HepG2 (cell line): ENCODE data around the gene CDC123. TPM values are rescaled to one million over a fixed set of nuclear protein-coding genes. Genes with fewer than 3 reads are reported as not detected.

Experiments
- ATAC-seq: fragments of 200-7000 bp; cut with Tn5 transposase; 3 replicates; pipeline ENCODE4 v1.9.1; 2020; ENCODE audit warnings: mild to moderate bottlenecking, moderate library complexity
- BruUV-seq: library from RNA; stranded (reverse); fragments of 400-500 nt; replicated peaks from 2 replicates; lab custom pipeline; 2021; lab: Mats Ljungman, UMichigan
- CTCF ChIA-PET: fragments of 300-600 bp; formaldehyde crosslinking; extraction: SDS; loops from one replicate; lab custom pipeline; 2021; ENCODE audit warnings: low total read pairs, inconsistent platforms, low intra/inter-chr PET ratio; lab: Yijun Ruan, JAX
- POLR2A ChIA-PET: fragments of 350-600 bp; sonication (Branson Sonifier 250); formaldehyde crosslinking; loops from one replicate; lab custom pipeline; 2020; ENCODE audit warnings: antibody characterized with exemption, inconsistent platforms; lab: Yijun Ruan, JAX
- DNase-seq: peaks from one replicate; pipeline ENCODE4 v3.0.0-alpha.2; 2015; ENCODE audit warnings: low spot score
- FAIRE-seq: peaks from 3 replicates; lab custom pipeline; 2011; peaks lifted over from hg19 to GRCh38; lab: Jason Lieb, UNC
- H2AFZ ChIP-seq: one replicate; pipeline ENCODE4 v1.6.1; 2011; ENCODE audit warnings: low read length, inconsistent platforms
- H3K27ac ChIP-seq: fragments of 300-600 bp; 3 replicates; pipeline ENCODE4 v1.8.0; 2011; ENCODE audit warnings: mixed run types, mild to moderate bottlenecking, mixed read lengths, low read length, inconsistent platforms; ENCODE audit not compliant: insufficient read depth; ENCODE audit errors: extremely low read length
- H3K27me3 ChIP-seq, 2 experiments: fragments of 200-600 bp in 1 of 2; 2 replicates in 1 of 2; 3 replicates in 1 of 2; pipeline versions ENCODE4 v1.6.0 to v1.8.0; 2011; ENCODE audit warnings: low read length in 2 of 2, mild to moderate bottlenecking in 2 of 2, moderate library complexity in 2 of 2, inconsistent platforms in 1 of 2; ENCODE audit not compliant: insufficient read depth in 2 of 2, control insufficient read depth in 1 of 2
- H3K36me3 ChIP-seq, 2 experiments: fragments of 200-600 bp in 1 of 2; replicated peaks in 1 of 2; 2 replicates in 1 of 2; 3 replicates in 1 of 2; pipeline versions ENCODE4 v1.5.1 to v1.8.0; 2011; ENCODE audit warnings: low read length in 2 of 2, inconsistent platforms in 1 of 2; ENCODE audit not compliant: insufficient read depth in 2 of 2, control insufficient read depth in 1 of 2
- H3K4me1 ChIP-seq: 2 replicates; pipeline ENCODE4 v1.5.1; 2012; ENCODE audit warnings: low read length, inconsistent platforms; ENCODE audit not compliant: insufficient read depth
- H3K4me2 ChIP-seq: 2 replicates; pipeline ENCODE4 v1.6.0; 2011; ENCODE audit warnings: low read depth, low read length, inconsistent platforms
- H3K4me3 ChIP-seq, 3 experiments: fragments of 200-600 bp in 1 of 3; sonication (generic), shearing (Covaris generic) in 1 of 3; replicated peaks in 1 of 3; 2 replicates each; pipeline ENCODE4 v1.5.1; 2011 to 2016; ENCODE audit warnings: low read length in 3 of 3, inconsistent platforms in 2 of 3, low read depth in 2 of 3, mild to moderate bottlenecking in 2 of 3, control low read depth in 1 of 3, mixed read lengths in 1 of 3; ENCODE audit not compliant: insufficient read depth in 1 of 3
- H3K79me2 ChIP-seq: one replicate; pipeline ENCODE4 v1.6.1; 2011; ENCODE audit warnings: low read length, inconsistent platforms; ENCODE audit not compliant: insufficient read depth
- H3K9ac ChIP-seq: 2 replicates; pipeline ENCODE4 v1.6.0; 2011; ENCODE audit warnings: mild to moderate bottlenecking, low read depth, low read length, inconsistent platforms; ENCODE audit not compliant: insufficient read depth
- H3K9me3 ChIP-seq: 2 replicates; pipeline ENCODE4 v1.5.1; 2012; ENCODE audit warnings: mild to moderate bottlenecking, low read length
- H4K20me1 ChIP-seq: 2 replicates; pipeline ENCODE4 v1.6.0; 2011; ENCODE audit warnings: inconsistent platforms, mild to moderate bottlenecking, low read length, moderate library complexity; ENCODE audit not compliant: insufficient read depth
- GTF2F1 ChIP-seq: fragments of 150-350 bp; IDR thresholded peaks from 2 replicates; pipeline ENCODE4 v1.6.1; 2014; ENCODE audit warnings: low read length
- KMT2B ChIP-seq: IDR thresholded peaks from 2 replicates; pipeline ENCODE4 v1.6.1; 2016; ENCODE audit warnings: missing genetic modification reagents, missing compliant biosample characterization
- MYPOP ChIP-seq: sonication (generic); formaldehyde crosslinking; IDR thresholded peaks from 2 replicates; pipeline ENCODE4 v1.8.1; 2023; ENCODE audit warnings: mild to moderate bottlenecking, moderate library complexity, missing genetic modification reagents
- RBM22 ChIP-seq: fragments of 200-400 bp; formaldehyde crosslinking; optimal IDR thresholded peaks from 2 replicates; pipeline ENCODE3; 2017; ENCODE audit warnings: mild to moderate bottlenecking, low read length, moderate library complexity
- RFXAP ChIP-seq: sonication (generic); formaldehyde crosslinking; IDR thresholded peaks from 2 replicates; pipeline ENCODE4 v1.4.0; 2020; ENCODE audit warnings: missing genetic modification reagents, borderline replicate concordance
- ZBTB42 ChIP-seq: sonication (generic); formaldehyde crosslinking; IDR thresholded peaks from 2 replicates; pipeline ENCODE4 v1.5.0; 2020; ENCODE audit warnings: mild to moderate bottlenecking, missing genetic modification reagents
- ZFP41 ChIP-seq: sonication (generic); formaldehyde crosslinking; IDR thresholded peaks from 2 replicates; pipeline ENCODE4 v1.4.0; 2020; ENCODE audit warnings: mild to moderate bottlenecking, missing genetic modification reagents, borderline replicate concordance
- ZNF354B ChIP-seq: sonication (generic); formaldehyde crosslinking; IDR thresholded peaks from 2 replicates; pipeline ENCODE4 v1.8.0; 2022; ENCODE audit warnings: mild to moderate bottlenecking, missing genetic modification reagents
- ZNF549 ChIP-seq: sonication (generic); formaldehyde crosslinking; IDR thresholded peaks from 2 replicates; pipeline ENCODE4 v1.5.0; 2020; ENCODE audit warnings: missing genetic modification reagents
- ZNF576 ChIP-seq: sonication (generic); formaldehyde crosslinking; IDR thresholded peaks from 2 replicates; pipeline ENCODE4 v1.4.0; 2020; ENCODE audit warnings: mild to moderate bottlenecking, missing genetic modification reagents
- ZNF605 ChIP-seq: sonication (generic); formaldehyde crosslinking; IDR thresholded peaks from 2 replicates; pipeline ENCODE4 v1.8.0; 2022; ENCODE audit warnings: mild to moderate bottlenecking, missing genetic modification reagents
- WGBS: methylation state at CpG from one replicate; pipeline ENCODE4 v1.1.6; 2017; ENCODE audit warnings: low lambda C conversion rate; 5-methylcytosine and 5-hydroxymethylcytosine counted together
- in situ Hi-C: cut with HindIII; loops from 2 replicates; pipeline ENCODE4 v1.10.0; 2017; ENCODE audit warnings: low pct_unique_long_range_greater_than_20kb; ENCODE audit not compliant: extremely low pct_ligation_motif_present
- intact Hi-C: fragments of 100-400 bp; cut with micrococcal nuclease; formaldehyde crosslinking; loops from one replicate; pipeline ENCODE4 v1.10.0; 2022; ENCODE audit not compliant: unreplicated experiment
- polyA plus RNA-seq, 8 experiments: library from polyadenylated mRNA; depleted of rRNA in 3 of 8; stranded (reverse) in 7 of 8; unstranded in 1 of 8; fragments of >200 nt; fragmentation: Illumina TruSeq in 4 of 8; extraction: Trizol in 4 of 8; gene quantifications; 2 replicates each; pipeline versions ENCODE4 v1.2.1 to v1.2.3, GENCODE V29; 2011 to 2016; ENCODE audit warnings: low read depth in 4 of 8, missing spikeins in 1 of 8, mixed read lengths in 1 of 8; ENCODE audit not compliant: insufficient read depth in 1 of 8
- total RNA-seq, 5 experiments: library from RNA; depleted of rRNA; stranded (reverse); fragments of >200 nt; fragmentation: Illumina TruSeq; extraction: Trizol; gene quantifications; 2 replicates each; pipeline ENCODE4 v1.2.3, GENCODE V29; 2016; ENCODE audit warnings: low read depth in 1 of 5
- TF ChIP-seq, protein P1 (sequence below): sonication (generic); formaldehyde crosslinking; IDR thresholded peaks from 2 replicates; pipeline ENCODE4 v1.9.0; 2021; ENCODE audit warnings: missing genetic modification reagents, borderline replicate concordance
- TF ChIP-seq, protein P2 (sequence below): sonication (generic); formaldehyde crosslinking; IDR thresholded peaks from 2 replicates; pipeline ENCODE4 v1.5.1; 2020; ENCODE audit warnings: missing genetic modification reagents, mild to moderate bottlenecking, borderline replicate concordance

Gene CDC123
- total and polyA plus RNA-seq, 2 of the 13 experiments (the other 11 are each of a cell fraction or from before 2014, with no cell fraction given): 63.3 to 153 TPM

- Histone ChIP-seq H3K36me3 (peaks cover 7 to 43% of the 10 kb centered on the region in 2 experiments; a peak in 4 of 5 replicates), H2AFZ (no peak overlapping the region), H3K9ac (no peak overlapping the region), H3K4me2 (no peak overlapping the region), H3K27ac (no peak overlapping the region), H3K9me3 (no peaks in the 10 kb centered on the region), H3K4me1 (no peaks in the 10 kb centered on the region), H3K79me2 (no peaks in the 10 kb centered on the region), H4K20me1 (no peaks in the 10 kb centered on the region), H3K27me3 (no peaks in the 10 kb centered on the region), H3K4me3 (no peak overlapping the region)
- TF ChIP-seq, protein P1, sequence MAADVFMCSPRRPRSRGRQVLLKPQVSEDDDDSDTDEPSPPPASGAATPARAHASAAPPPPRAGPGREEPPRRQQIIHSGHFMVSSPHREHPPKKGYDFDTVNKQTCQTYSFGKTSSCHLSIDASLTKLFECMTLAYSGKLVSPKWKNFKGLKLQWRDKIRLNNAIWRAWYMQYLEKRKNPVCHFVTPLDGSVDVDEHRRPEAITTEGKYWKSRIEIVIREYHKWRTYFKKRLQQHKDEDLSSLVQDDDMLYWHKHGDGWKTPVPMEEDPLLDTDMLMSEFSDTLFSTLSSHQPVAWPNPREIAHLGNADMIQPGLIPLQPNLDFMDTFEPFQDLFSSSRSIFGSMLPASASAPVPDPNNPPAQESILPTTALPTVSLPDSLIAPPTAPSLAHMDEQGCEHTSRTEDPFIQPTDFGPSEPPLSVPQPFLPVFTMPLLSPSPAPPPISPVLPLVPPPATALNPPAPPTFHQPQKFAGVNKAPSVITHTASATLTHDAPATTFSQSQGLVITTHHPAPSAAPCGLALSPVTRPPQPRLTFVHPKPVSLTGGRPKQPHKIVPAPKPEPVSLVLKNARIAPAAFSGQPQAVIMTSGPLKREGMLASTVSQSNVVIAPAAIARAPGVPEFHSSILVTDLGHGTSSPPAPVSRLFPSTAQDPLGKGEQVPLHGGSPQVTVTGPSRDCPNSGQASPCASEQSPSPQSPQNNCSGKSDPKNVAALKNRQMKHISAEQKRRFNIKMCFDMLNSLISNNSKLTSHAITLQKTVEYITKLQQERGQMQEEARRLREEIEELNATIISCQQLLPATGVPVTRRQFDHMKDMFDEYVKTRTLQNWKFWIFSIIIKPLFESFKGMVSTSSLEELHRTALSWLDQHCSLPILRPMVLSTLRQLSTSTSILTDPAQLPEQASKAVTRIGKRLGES (CRISPR knock-in tag): no peak
- no peak for TF ChIP-seq ZFP41 (CRISPR knock-in tag)
- no peak for TF ChIP-seq GTF2F1
- no peak for TF ChIP-seq ZNF605 (CRISPR knock-in tag)
- intact Hi-C loops: no loop called here
- 96% methylated on average over 6 of the region's 6 CpGs for WGBS
- no TSS peak for BruUV-seq
- ATAC-seq (peak; percentile 44; the same call in 2 of the 3 replicates), DNase-seq (no peak), FAIRE-seq (no peak)
- ChIA-PET POLR2A (no interaction called here), CTCF (no interaction called here)
- in situ Hi-C loops: no loop called here
These were observed 33.1 kb upstream of the CDC123 start for GRCh38 chr10:12162927-12163326.

DNA sequence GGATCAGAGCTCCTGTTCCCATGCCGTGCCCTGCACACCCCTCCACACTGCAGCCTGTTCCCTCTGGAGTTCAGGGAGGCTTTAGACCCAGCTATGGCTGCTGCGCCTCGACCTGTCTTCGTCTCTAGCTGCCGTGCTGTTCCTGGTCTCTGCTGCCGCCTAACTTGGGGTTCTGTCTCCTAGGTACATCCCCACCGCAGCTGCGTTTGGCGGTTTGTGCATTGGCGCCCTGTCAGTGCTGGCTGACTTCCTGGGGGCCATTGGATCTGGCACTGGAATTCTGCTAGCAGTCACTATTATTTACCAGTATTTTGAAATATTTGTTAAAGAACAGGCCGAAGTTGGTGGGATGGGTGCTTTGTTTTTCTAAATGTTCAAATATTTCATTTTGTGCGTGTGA, 31.9 kb upstream of the CDC123 start:
- FAIRE-seq (no peak), DNase-seq (no peak), ATAC-seq (no peak)
- Histone ChIP-seq H3K9me3 (no peaks in the 10 kb centered on the region), H3K4me2 (no peak overlapping the region), H3K27me3 (no peaks in the 10 kb centered on the region), H3K79me2 (no peaks in the 10 kb centered on the region), H2AFZ (no peak overlapping the region), H4K20me1 (no peaks in the 10 kb centered on the region), H3K27ac (no peak overlapping the region), H3K4me3 (no peak overlapping the region), H3K9ac (no peak overlapping the region), H3K36me3 (peaks cover 7 to 44% of the 10 kb centered on the region in 2 experiments; a peak in 4 of 5 replicates), H3K4me1 (no peaks in the 10 kb centered on the region)
- 96% methylated on average over 12 of the region's 12 CpGs for WGBS
- BruUV-seq: no TSS peak
- intact Hi-C loops (no loop called here), in situ Hi-C loops (no loop called here)
- CTCF ChIA-PET: no interaction called here
- POLR2A ChIA-PET: no interaction called here
- TF ChIP-seq RFXAP: no peak
- no peak for TF ChIP-seq ZBTB42 (CRISPR knock-in tag)
- TF ChIP-seq, protein P2, sequence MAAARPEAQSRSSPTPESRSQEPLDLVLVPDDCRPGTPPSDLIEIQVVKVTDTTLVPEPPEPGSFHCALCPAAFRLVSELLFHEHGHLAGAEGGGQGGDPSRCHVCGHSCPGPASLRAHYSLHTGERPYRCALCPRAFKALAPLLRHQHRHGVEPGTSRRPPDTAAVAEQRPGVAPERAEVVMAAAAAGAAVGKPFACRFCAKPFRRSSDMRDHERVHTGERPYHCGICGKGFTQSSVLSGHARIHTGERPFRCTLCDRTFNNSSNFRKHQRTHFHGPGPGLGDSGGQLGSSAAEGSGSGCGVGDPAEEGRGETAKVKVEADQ (CRISPR knock-in tag): no peak
- TF ChIP-seq MYPOP (CRISPR knock-in tag): no peak
- TF ChIP-seq RBM22: peak; percentile 72
- TF ChIP-seq ZNF354B (CRISPR knock-in tag): no peak
- TF ChIP-seq ZNF549 (CRISPR knock-in tag): no peak
- TF ChIP-seq KMT2B (CRISPR knock-in tag): no peak
- no peak for TF ChIP-seq ZNF576 (CRISPR knock-in tag)
